ENCODE measurements around the gene ZNF710.

The ZNF710 gene

GRCh38 chr15:90042356-90042755, 41.2 kb downstream of the ZNF710 start:
- POLR2A ChIA-PET = no interaction called here

GRCh38 chr15:90042766-90043529, 41.8 kb downstream of the ZNF710 start:
- ChIA-PET CTCF (no interaction called here), POLR2A (no interaction called here)
- no peak overlapping the region for H3K4me3 ChIP-seq (ENCODE audit: low read depth, low read length)
- DNase-seq (ENCODE audit: low read depth, low spot score) = no peak
- TF ChIP-seq CTCF (IDR thresholded peaks at IDR 0.05; ENCODE audit: insufficient read depth, low read length, missing control alignments) = no peak

More at GRCh38 chr15:90042356-90042755, 41.2 kb downstream of the ZNF710 start:
- no peak for DNase-seq (ENCODE audit: low read depth, low spot score)
- no peak for TF ChIP-seq CTCF (IDR thresholded peaks at IDR 0.05; ENCODE audit: insufficient read depth, low read length, missing control alignments)
- no peak overlapping the region for H3K4me3 ChIP-seq (ENCODE audit: low read depth, low read length)
- CTCF ChIA-PET = no interaction called here

GRCh38 chr15:90043530-90044010, 42.4 kb downstream of the ZNF710 start:
- no peak for TF ChIP-seq CTCF (IDR thresholded peaks at IDR 0.05; ENCODE audit: insufficient read depth, low read length, missing control alignments)
- POLR2A ChIA-PET = no interaction called here
- H3K4me3 ChIP-seq (ENCODE audit: low read depth, low read length) = no peak overlapping the region
- CTCF ChIA-PET = no interaction called here
- DNase-seq (ENCODE audit: low read depth, low spot score) = no peak

GRCh38 chr15:90044191-90044590, 43.1 kb downstream of the ZNF710 start:
- CTCF ChIA-PET = no interaction called here
- DNase-seq (ENCODE audit: low read depth, low spot score) = no peak
- H3K4me3 ChIP-seq (ENCODE audit: low read depth, low read length) = no peak overlapping the region
- POLR2A ChIA-PET = no interaction called here
- TF ChIP-seq CTCF (IDR thresholded peaks at IDR 0.05; ENCODE audit: insufficient read depth, low read length, missing control alignments) = no peak

GRCh38 chr15:90044916-90045371, 43.8 kb downstream of the ZNF710 start:
- H3K4me3 ChIP-seq (ENCODE audit: low read depth, low read length) = no peak overlapping the region
- POLR2A ChIA-PET = no interaction called here
- CTCF ChIA-PET = interaction anchor here (2.4 kb wide), 1 partner anchor 26 kb away, joined by 10 read pairs; no protein-coding TSS in a partner anchor
- no peak for TF ChIP-seq CTCF (IDR thresholded peaks at IDR 0.05; ENCODE audit: insufficient read depth, low read length, missing control alignments)
- DNase-seq (ENCODE audit: low read depth, low spot score) = no peak

GRCh38 chr15:90046289-90046688, 45.2 kb downstream of the ZNF710 start:
- no peak overlapping the region for H3K4me3 ChIP-seq (ENCODE audit: low read depth, low read length)
- DNase-seq (ENCODE audit: low read depth, low spot score) = no peak
- TF ChIP-seq CTCF (IDR thresholded peaks at IDR 0.05; ENCODE audit: insufficient read depth, low read length, missing control alignments) = no peak
- ChIA-PET POLR2A (no interaction called here), CTCF (interaction anchor here (2.4 kb wide), 1 partner anchor 25 kb away, joined by 10 read pairs; no protein-coding TSS in a partner anchor)
